ENCODE measurements around the gene MB.

MB gene

GRCh38 chr22:35561796-35562526 lies 55.2 kb downstream of the MB start (continued):
- TF ChIP-seq, protein P1, sequence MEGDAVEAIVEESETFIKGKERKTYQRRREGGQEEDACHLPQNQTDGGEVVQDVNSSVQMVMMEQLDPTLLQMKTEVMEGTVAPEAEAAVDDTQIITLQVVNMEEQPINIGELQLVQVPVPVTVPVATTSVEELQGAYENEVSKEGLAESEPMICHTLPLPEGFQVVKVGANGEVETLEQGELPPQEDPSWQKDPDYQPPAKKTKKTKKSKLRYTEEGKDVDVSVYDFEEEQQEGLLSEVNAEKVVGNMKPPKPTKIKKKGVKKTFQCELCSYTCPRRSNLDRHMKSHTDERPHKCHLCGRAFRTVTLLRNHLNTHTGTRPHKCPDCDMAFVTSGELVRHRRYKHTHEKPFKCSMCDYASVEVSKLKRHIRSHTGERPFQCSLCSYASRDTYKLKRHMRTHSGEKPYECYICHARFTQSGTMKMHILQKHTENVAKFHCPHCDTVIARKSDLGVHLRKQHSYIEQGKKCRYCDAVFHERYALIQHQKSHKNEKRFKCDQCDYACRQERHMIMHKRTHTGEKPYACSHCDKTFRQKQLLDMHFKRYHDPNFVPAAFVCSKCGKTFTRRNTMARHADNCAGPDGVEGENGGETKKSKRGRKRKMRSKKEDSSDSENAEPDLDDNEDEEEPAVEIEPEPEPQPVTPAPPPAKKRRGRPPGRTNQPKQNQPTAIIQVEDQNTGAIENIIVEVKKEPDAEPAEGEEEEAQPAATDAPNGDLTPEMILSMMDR (tag by site-specific recombination; IDR thresholded peaks at IDR 0.05), result no peak
- TF ChIP-seq ZNF555 (tag by site-specific recombination; conservative IDR thresholded peaks at IDR 0.05) (no peak), HOXD13 (CRISPR knock-in tag; IDR thresholded peaks at IDR 0.05; ENCODE audit: borderline replicate concordance) (0 out of 2 replicates have a peak, but pooled peaks have one; percentile 12), GLIS1 (tag by site-specific recombination; IDR thresholded peaks at IDR 0.05) (peak; percentile 90), ZNF776 (tag by site-specific recombination; IDR thresholded peaks at IDR 0.05; ENCODE audit: borderline replicate concordance) (no peak), ZNF623 (tag by site-specific recombination; IDR thresholded peaks at IDR 0.05) (peak; percentile 19; the same call in 1 of the 2 replicates), ZNF426 (tag by site-specific recombination; IDR thresholded peaks at IDR 0.05) (no peak), ZSCAN23 (tag by site-specific recombination; IDR thresholded peaks at IDR 0.05) (0 out of 2 replicates have a peak, but pooled peaks have one; percentile 13), ZSCAN16 (tag by site-specific recombination; IDR thresholded peaks at IDR 0.05) (no peak), ZNF530 (tag by site-specific recombination; IDR thresholded peaks at IDR 0.05; ENCODE audit: low read depth) (no peak), KLF10 (tag by site-specific recombination; IDR thresholded peaks at IDR 0.05) (no peak), ZNF416 (tag by site-specific recombination; IDR thresholded peaks at IDR 0.05) (no peak), ZNF302 (tag by site-specific recombination; IDR thresholded peaks at IDR 0.05; ENCODE audit: low read depth) (no peak), ZNF580 (tag by site-specific recombination; IDR thresholded peaks at IDR 0.05) (no peak), PBX3 (CRISPR knock-in tag; IDR thresholded peaks at IDR 0.05) (no peak), SCRT1 (tag by site-specific recombination; IDR thresholded peaks at IDR 0.05; ENCODE audit: borderline replicate concordance) (no peak), ZNF169 (tag by site-specific recombination; IDR thresholded peaks at IDR 0.05) (no peak), ZNF248 (tag by site-specific recombination; IDR thresholded peaks at IDR 0.05) (no peak), ZNF37A (tag by site-specific recombination; IDR thresholded peaks at IDR 0.05) (no peak), ZNF140 (tag by site-specific recombination; IDR thresholded peaks at IDR 0.05) (no peak)
- TF ChIP-seq, protein P2, sequence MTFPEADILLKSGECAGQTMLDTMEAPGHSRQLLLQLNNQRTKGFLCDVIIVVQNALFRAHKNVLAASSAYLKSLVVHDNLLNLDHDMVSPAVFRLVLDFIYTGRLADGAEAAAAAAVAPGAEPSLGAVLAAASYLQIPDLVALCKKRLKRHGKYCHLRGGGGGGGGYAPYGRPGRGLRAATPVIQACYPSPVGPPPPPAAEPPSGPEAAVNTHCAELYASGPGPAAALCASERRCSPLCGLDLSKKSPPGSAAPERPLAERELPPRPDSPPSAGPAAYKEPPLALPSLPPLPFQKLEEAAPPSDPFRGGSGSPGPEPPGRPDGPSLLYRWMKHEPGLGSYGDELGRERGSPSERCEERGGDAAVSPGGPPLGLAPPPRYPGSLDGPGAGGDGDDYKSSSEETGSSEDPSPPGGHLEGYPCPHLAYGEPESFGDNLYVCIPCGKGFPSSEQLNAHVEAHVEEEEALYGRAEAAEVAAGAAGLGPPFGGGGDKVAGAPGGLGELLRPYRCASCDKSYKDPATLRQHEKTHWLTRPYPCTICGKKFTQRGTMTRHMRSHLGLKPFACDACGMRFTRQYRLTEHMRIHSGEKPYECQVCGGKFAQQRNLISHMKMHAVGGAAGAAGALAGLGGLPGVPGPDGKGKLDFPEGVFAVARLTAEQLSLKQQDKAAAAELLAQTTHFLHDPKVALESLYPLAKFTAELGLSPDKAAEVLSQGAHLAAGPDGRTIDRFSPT (tag by site-specific recombination; IDR thresholded peaks at IDR 0.05), result peak; percentile 90
- TF ChIP-seq, protein P3, sequence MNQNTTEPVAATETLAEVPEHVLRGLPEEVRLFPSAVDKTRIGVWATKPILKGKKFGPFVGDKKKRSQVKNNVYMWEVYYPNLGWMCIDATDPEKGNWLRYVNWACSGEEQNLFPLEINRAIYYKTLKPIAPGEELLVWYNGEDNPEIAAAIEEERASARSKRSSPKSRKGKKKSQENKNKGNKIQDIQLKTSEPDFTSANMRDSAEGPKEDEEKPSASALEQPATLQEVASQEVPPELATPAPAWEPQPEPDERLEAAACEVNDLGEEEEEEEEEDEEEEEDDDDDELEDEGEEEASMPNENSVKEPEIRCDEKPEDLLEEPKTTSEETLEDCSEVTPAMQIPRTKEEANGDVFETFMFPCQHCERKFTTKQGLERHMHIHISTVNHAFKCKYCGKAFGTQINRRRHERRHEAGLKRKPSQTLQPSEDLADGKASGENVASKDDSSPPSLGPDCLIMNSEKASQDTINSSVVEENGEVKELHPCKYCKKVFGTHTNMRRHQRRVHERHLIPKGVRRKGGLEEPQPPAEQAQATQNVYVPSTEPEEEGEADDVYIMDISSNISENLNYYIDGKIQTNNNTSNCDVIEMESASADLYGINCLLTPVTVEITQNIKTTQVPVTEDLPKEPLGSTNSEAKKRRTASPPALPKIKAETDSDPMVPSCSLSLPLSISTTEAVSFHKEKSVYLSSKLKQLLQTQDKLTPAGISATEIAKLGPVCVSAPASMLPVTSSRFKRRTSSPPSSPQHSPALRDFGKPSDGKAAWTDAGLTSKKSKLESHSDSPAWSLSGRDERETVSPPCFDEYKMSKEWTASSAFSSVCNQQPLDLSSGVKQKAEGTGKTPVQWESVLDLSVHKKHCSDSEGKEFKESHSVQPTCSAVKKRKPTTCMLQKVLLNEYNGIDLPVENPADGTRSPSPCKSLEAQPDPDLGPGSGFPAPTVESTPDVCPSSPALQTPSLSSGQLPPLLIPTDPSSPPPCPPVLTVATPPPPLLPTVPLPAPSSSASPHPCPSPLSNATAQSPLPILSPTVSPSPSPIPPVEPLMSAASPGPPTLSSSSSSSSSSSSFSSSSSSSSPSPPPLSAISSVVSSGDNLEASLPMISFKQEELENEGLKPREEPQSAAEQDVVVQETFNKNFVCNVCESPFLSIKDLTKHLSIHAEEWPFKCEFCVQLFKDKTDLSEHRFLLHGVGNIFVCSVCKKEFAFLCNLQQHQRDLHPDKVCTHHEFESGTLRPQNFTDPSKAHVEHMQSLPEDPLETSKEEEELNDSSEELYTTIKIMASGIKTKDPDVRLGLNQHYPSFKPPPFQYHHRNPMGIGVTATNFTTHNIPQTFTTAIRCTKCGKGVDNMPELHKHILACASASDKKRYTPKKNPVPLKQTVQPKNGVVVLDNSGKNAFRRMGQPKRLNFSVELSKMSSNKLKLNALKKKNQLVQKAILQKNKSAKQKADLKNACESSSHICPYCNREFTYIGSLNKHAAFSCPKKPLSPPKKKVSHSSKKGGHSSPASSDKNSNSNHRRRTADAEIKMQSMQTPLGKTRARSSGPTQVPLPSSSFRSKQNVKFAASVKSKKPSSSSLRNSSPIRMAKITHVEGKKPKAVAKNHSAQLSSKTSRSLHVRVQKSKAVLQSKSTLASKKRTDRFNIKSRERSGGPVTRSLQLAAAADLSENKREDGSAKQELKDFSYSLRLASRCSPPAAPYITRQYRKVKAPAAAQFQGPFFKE (tag by site-specific recombination; IDR thresholded peaks at IDR 0.05; ENCODE audit: borderline replicate concordance), result no peak
- TF ChIP-seq, protein P4, sequence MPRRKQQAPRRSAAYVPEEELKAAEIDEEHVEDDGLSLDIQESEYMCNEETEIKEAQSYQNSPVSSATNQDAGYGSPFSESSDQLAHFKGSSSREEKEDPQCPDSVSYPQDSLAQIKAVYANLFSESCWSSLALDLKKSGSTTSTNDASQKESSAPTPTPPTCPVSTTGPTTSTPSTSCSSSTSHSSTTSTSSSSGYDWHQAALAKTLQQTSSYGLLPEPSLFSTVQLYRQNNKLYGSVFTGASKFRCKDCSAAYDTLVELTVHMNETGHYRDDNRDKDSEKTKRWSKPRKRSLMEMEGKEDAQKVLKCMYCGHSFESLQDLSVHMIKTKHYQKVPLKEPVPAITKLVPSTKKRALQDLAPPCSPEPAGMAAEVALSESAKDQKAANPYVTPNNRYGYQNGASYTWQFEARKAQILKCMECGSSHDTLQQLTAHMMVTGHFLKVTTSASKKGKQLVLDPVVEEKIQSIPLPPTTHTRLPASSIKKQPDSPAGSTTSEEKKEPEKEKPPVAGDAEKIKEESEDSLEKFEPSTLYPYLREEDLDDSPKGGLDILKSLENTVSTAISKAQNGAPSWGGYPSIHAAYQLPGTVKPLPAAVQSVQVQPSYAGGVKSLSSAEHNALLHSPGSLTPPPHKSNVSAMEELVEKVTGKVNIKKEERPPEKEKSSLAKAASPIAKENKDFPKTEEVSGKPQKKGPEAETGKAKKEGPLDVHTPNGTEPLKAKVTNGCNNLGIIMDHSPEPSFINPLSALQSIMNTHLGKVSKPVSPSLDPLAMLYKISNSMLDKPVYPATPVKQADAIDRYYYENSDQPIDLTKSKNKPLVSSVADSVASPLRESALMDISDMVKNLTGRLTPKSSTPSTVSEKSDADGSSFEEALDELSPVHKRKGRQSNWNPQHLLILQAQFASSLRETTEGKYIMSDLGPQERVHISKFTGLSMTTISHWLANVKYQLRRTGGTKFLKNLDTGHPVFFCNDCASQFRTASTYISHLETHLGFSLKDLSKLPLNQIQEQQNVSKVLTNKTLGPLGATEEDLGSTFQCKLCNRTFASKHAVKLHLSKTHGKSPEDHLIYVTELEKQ (tag by site-specific recombination; IDR thresholded peaks at IDR 0.05; ENCODE audit: borderline replicate concordance), result peak; percentile 87; the same call in 1 of the 2 replicates

Data from HEK293 (cell line).